HL-60 (cell line): ENCODE results near the gene IQSEC1.

Experiments used
- CTCF ChIP-seq: IDR thresholded peaks from one replicate; pipeline ENCODE4 v1.5.1; 2011; ENCODE audit warnings: low read length, control low read depth, inconsistent platforms; ENCODE audit not compliant: insufficient read depth
- POLR2AphosphoS5 ChIP-seq: IDR thresholded peaks from 2 replicates; pipeline ENCODE4 v1.6.1; 2012; ENCODE audit warnings: low read depth
- REST ChIP-seq: IDR thresholded peaks from 2 replicates; pipeline ENCODE4 v1.6.1; 2012; ENCODE audit warnings: low read depth; ENCODE audit not compliant: insufficient replicate concordance

- no peak for TF ChIP-seq CTCF
- no peak for TF ChIP-seq REST
- no peak for TF ChIP-seq POLR2AphosphoS5
These were observed 102.5 kb downstream of the IQSEC1 start for GRCh38 chr3:12970684-12971083.
